ENCODE data around the gene GPSM3. TPM values are rescaled to one million over a fixed set of nuclear protein-coding genes. Genes with fewer than 3 reads are reported as not detected.

GPSM3 gene
- total RNA-seq, 1 experiment from 2014 or later, result 2.0 TPM

GRCh38 chr6:32177788-32178546, 14.5 kb downstream of the GPSM3 start, which contains the start of gene RNF5:
Gene RNF5, plus strand, starts transcription at chr6:32178405. Its CDS starts 107 bp downstream, at chr6:32178512.
- Histone ChIP-seq H3K9me3 (ENCODE audit: control insufficient read depth, insufficient read depth, low read depth, low read length) (no peaks in the 10 kb centered on the region), H3K27ac (ENCODE audit: low read length) (peak within 1 kb of the TSS; percentile 98), H3K27me3 (ENCODE audit: control insufficient read depth, insufficient read depth, low read length) (no peaks in the 10 kb centered on the region), H3K36me3 (ENCODE audit: control insufficient read depth, insufficient read depth, low read length) (0 out of 2 replicates have a peak, but pooled peaks cover 3% of the 10 kb centered on the region), H3K4me1 (ENCODE audit: control insufficient read depth, insufficient read depth, low read length) (peaks cover 35% of the 10 kb centered on the region), H3K4me3 (ENCODE audit: low read depth in 2 of 2, low read length in 2 of 2) (peak within 1 kb of the TSS; percentile 61 to 64)
- intact Hi-C loops (cut with micrococcal nuclease; ENCODE audit: unreplicated experiment) (no loop called here), in situ Hi-C loops (cut with HindIII; ENCODE audit: low pct_unique_long_range_greater_than_20kb, low sequenced_read_pairs) (no loop called here)
- DNase-seq (ENCODE audit: low read depth, low spot score) (peak; percentile 99), ATAC-seq (peak; percentile 89)
- POLR2A ChIA-PET, result interaction anchor here (1.0 to 1.1 kb wide), 2 partner anchors 18 to 88 kb away, joined by 3 to 4 read pairs; no protein-coding TSS in a partner anchor
- no TSS peak for BruUV-seq (replicated peaks)
- TF ChIP-seq CTCF (IDR thresholded peaks at IDR 0.05) (no peak), TCF7L2 (IDR thresholded peaks at IDR 0.05; ENCODE audit: low read depth, low read length) (peak; percentile 99), SIN3A (IDR thresholded peaks at IDR 0.05; ENCODE audit: borderline replicate concordance, insufficient read depth, low read depth, low read length) (0 out of 2 replicates have a peak, but pooled peaks have one; percentile 26)
- CTCF ChIA-PET, result interaction anchor here (0.6 to 1.4 kb wide), 2 partner anchors 14 to 18 kb away, joined by 3 read pairs; no protein-coding TSS in a partner anchor

- POLR2A ChIA-PET, result interaction anchor here (1.0 to 1.1 kb wide), 2 partner anchors 18 to 87 kb away, joined by 3 to 4 read pairs; no protein-coding TSS in a partner anchor
Observed at GRCh38 chr6:32177183-32177787, 15.2 kb downstream of the GPSM3 start.

GRCh38 chr6:32176476-32177182, 15.8 kb downstream of the GPSM3 start:
- CTCF ChIA-PET, result interaction anchor here (1.4 kb wide), 1 partner anchor 19 kb away, joined by 3 read pairs; no protein-coding TSS in a partner anchor
- Histone ChIP-seq H3K4me3 (ENCODE audit: low read depth in 2 of 2, low read length in 2 of 2) (peak overlapping the region; percentile 61 to 64), H3K9me3 (ENCODE audit: control insufficient read depth, insufficient read depth, low read depth, low read length) (no peaks in the 10 kb centered on the region), H3K4me1 (ENCODE audit: control insufficient read depth, insufficient read depth, low read length) (peaks cover 37% of the 10 kb centered on the region), H3K27me3 (ENCODE audit: control insufficient read depth, insufficient read depth, low read length) (no peaks in the 10 kb centered on the region), H3K36me3 (ENCODE audit: control insufficient read depth, insufficient read depth, low read length) (0 out of 2 replicates have a peak, but pooled peaks cover 3% of the 10 kb centered on the region), H3K27ac (ENCODE audit: low read length) (peak overlapping the region; percentile 98)
- DNase-seq (ENCODE audit: low read depth, low spot score) (no peak), ATAC-seq (no peak)
- intact Hi-C loops (cut with micrococcal nuclease; ENCODE audit: unreplicated experiment), result no loop called here
- POLR2A ChIA-PET, result interaction anchor here (0.6 kb wide), 1 partner anchor 246 kb away, joined by 5 read pairs; no protein-coding TSS in a partner anchor
- in situ Hi-C loops (cut with HindIII; ENCODE audit: low pct_unique_long_range_greater_than_20kb, low sequenced_read_pairs), result no loop called here
- no TSS peak for BruUV-seq (replicated peaks)
- no peak for TF ChIP-seq REST (IDR thresholded peaks at IDR 0.05; ENCODE audit: insufficient read depth in 1 of 2, low read depth in 2 of 2, low read length in 1 of 2)
- TF ChIP-seq POLR2AphosphoS5 (IDR thresholded peaks at IDR 0.05; ENCODE audit: low read depth, low read length), result no peak
- TF ChIP-seq CTCF (IDR thresholded peaks at IDR 0.05), result no peak
- TF ChIP-seq TCF7L2 (IDR thresholded peaks at IDR 0.05; ENCODE audit: low read depth, low read length), result no peak
- TF ChIP-seq SIN3A (IDR thresholded peaks at IDR 0.05; ENCODE audit: borderline replicate concordance, insufficient read depth, low read depth, low read length), result no peak

More at GRCh38 chr6:32177183-32177787, 15.2 kb downstream of the GPSM3 start:
- Histone ChIP-seq H3K36me3 (ENCODE audit: control insufficient read depth, insufficient read depth, low read length) (0 out of 2 replicates have a peak, but pooled peaks cover 3% of the 10 kb centered on the region), H3K4me3 (ENCODE audit: low read depth in 2 of 2, low read length in 2 of 2) (peak overlapping the region; percentile 61 to 64), H3K27me3 (ENCODE audit: control insufficient read depth, insufficient read depth, low read length) (no peaks in the 10 kb centered on the region), H3K4me1 (ENCODE audit: control insufficient read depth, insufficient read depth, low read length) (peaks cover 37% of the 10 kb centered on the region), H3K9me3 (ENCODE audit: control insufficient read depth, insufficient read depth, low read depth, low read length) (no peaks in the 10 kb centered on the region), H3K27ac (ENCODE audit: low read length) (peak overlapping the region; percentile 98)
- in situ Hi-C loops (cut with HindIII; ENCODE audit: low pct_unique_long_range_greater_than_20kb, low sequenced_read_pairs) (no loop called here), intact Hi-C loops (cut with micrococcal nuclease; ENCODE audit: unreplicated experiment) (no loop called here)
- CTCF ChIA-PET, result interaction anchor here (0.6 to 1.4 kb wide), 2 partner anchors 13 to 18 kb away, joined by 3 read pairs; no protein-coding TSS in a partner anchor
- BruUV-seq (replicated peaks), result no TSS peak
- DNase-seq (ENCODE audit: low read depth, low spot score) (no peak), ATAC-seq (peak; percentile 52)
- peak; percentile 70; the same call in 1 of the 2 replicates for TF ChIP-seq POLR2AphosphoS5 (IDR thresholded peaks at IDR 0.05; ENCODE audit: low read depth, low read length)
- no peak for TF ChIP-seq SIN3A (IDR thresholded peaks at IDR 0.05; ENCODE audit: borderline replicate concordance, insufficient read depth, low read depth, low read length)

Measured in Panc1 (cell line).